WTC11 (cell line): ENCODE results near the gene MRC2. TPM values are rescaled to one million over a fixed set of nuclear protein-coding genes. Genes with fewer than 3 reads are reported as not detected.

Source experiments
- ATAC-seq: fragments of 200-7000 bp; cut with Tn5 transposase; 2 replicates; pipeline ENCODE4 v1.10.0; 2021; ENCODE audit warnings: mild to moderate bottlenecking, moderate library complexity
- CTCF ChIA-PET: fragments of 300-600 bp; sonication (Branson Sonifier 250); formaldehyde crosslinking; loops from one replicate; lab custom pipeline; 2021; ENCODE audit warnings: antibody characterized with exemption; lab: Charles Lee
- POLR2A ChIA-PET: fragments of 350-600 bp; sonication (Branson Sonifier 250); formaldehyde crosslinking; loops from one replicate; lab custom pipeline; 2021; ENCODE audit warnings: antibody characterized with exemption; lab: Charles Lee
- DNase-seq: peaks from one replicate; pipeline ENCODE4 v3.0.0; 2021; ENCODE audit warnings: low spot score
- H3K27ac Mint-ChIP-seq: 2 replicates; pipeline ENCODE4 v1.8.0; 2021; ENCODE audit warnings: mixed read lengths
- H3K27me3 Mint-ChIP-seq: 2 replicates; pipeline ENCODE4 v1.8.0; 2021; ENCODE audit warnings: low read depth, mild to moderate bottlenecking, moderate library complexity, mixed read lengths
- H3K36me3 Mint-ChIP-seq: 2 replicates; pipeline ENCODE4 v1.8.0; 2021; ENCODE audit warnings: mixed read lengths
- H3K4me1 Mint-ChIP-seq: 2 replicates; pipeline ENCODE4 v1.8.0; 2022; ENCODE audit warnings: mixed read lengths
- H3K4me3 Mint-ChIP-seq: 2 replicates; pipeline ENCODE4 v1.8.0; 2021; ENCODE audit warnings: mild to moderate bottlenecking, moderate library complexity, mixed read lengths
- H3K9me3 Mint-ChIP-seq: 2 replicates; pipeline ENCODE4 v1.8.0; 2021; ENCODE audit warnings: mixed read lengths
- ARID4B ChIP-seq: sonication (generic); formaldehyde crosslinking; IDR thresholded peaks from 2 replicates; pipeline ENCODE4 v1.8.0; 2023; ENCODE audit warnings: missing genetic modification reagents, mild to moderate bottlenecking, borderline replicate concordance
- CDX4 ChIP-seq: fragments of 250-450 bp; sonication (Bioruptor Pico); IDR thresholded peaks from 2 replicates; pipeline ENCODE4 v1.9.0; 2021; ENCODE audit warnings: moderate library complexity, mild to moderate bottlenecking, inconsistent platforms, borderline replicate concordance
- E2F5 ChIP-seq: sonication (generic); formaldehyde crosslinking; IDR thresholded peaks from 2 replicates; pipeline ENCODE4 v1.8.1; 2022; ENCODE audit warnings: mild to moderate bottlenecking, moderate library complexity, missing genetic modification reagents
- ETV6 ChIP-seq: sonication (generic); formaldehyde crosslinking; IDR thresholded peaks from 2 replicates; pipeline ENCODE4 v1.8.1; 2022; ENCODE audit warnings: mild to moderate bottlenecking, missing genetic modification reagents
- FOXJ3 ChIP-seq: sonication (generic); formaldehyde crosslinking; IDR thresholded peaks from 2 replicates; pipeline ENCODE4 v1.9.0; 2021; ENCODE audit warnings: missing genetic modification reagents, mild to moderate bottlenecking, borderline replicate concordance
- GRHL2 ChIP-seq: fragments of 250-450 bp; sonication (Bioruptor Pico); IDR thresholded peaks from 2 replicates; pipeline ENCODE4 v1.8.0; 2022; ENCODE audit warnings: mild to moderate bottlenecking, moderate library complexity; ENCODE audit not compliant: insufficient replicate concordance, severe bottlenecking
- HMGXB4 ChIP-seq: sonication (generic); formaldehyde crosslinking; IDR thresholded peaks from 2 replicates; pipeline ENCODE4 v1.8.1; 2023; ENCODE audit warnings: mild to moderate bottlenecking, moderate library complexity, missing genetic modification reagents
- MLX ChIP-seq: sonication (generic); formaldehyde crosslinking; IDR thresholded peaks from 2 replicates; pipeline ENCODE4 v1.8.1; 2023; ENCODE audit warnings: mild to moderate bottlenecking, missing genetic modification reagents, moderate library complexity
- NR2C2 ChIP-seq: sonication (generic); formaldehyde crosslinking; IDR thresholded peaks from 2 replicates; pipeline ENCODE4 v1.8.0; 2022; ENCODE audit warnings: mild to moderate bottlenecking, missing genetic modification reagents
- OVOL2 ChIP-seq: fragments of 250-450 bp; sonication (Bioruptor Pico); IDR thresholded peaks from 2 replicates; pipeline ENCODE4 v1.9.0; 2021; ENCODE audit warnings: mild to moderate bottlenecking, borderline replicate concordance
- SP1 ChIP-seq: sonication (generic); formaldehyde crosslinking; conservative IDR thresholded peaks from 2 replicates; pipeline ENCODE4 v1.8.1; 2022; ENCODE audit warnings: missing genetic modification reagents
- STAT6 ChIP-seq: sonication (generic); formaldehyde crosslinking; conservative IDR thresholded peaks from 2 replicates; pipeline ENCODE4 v1.8.1; 2023; ENCODE audit warnings: mild to moderate bottlenecking, low read depth, missing genetic modification reagents, moderate library complexity
- ZNF416 ChIP-seq: fragments of 250-450 bp; sonication (Bioruptor Pico); IDR thresholded peaks from 2 replicates; pipeline ENCODE4 v1.9.0; 2021; ENCODE audit warnings: mild to moderate bottlenecking, inconsistent platforms
- ZNF512 ChIP-seq: sonication (generic); formaldehyde crosslinking; IDR thresholded peaks from 2 replicates; pipeline ENCODE4 v1.8.1; 2022; ENCODE audit warnings: missing genetic modification reagents, borderline replicate concordance
- ZNF671 ChIP-seq: fragments of 250-450 bp; sonication (Bioruptor Pico); IDR thresholded peaks from 2 replicates; pipeline ENCODE4 v1.8.0; 2021; ENCODE audit warnings: mild to moderate bottlenecking
- total RNA-seq: library from RNA; stranded (reverse); gene quantifications from 3 replicates; pipeline ENCODE4 v1.2.3, GENCODE V29; 2021

MRC2 gene
- total RNA-seq, 1 experiment from 2014 or later: 35.3 TPM

- Mint-ChIP-seq H3K4me1 (peaks cover 35% of the 10 kb centered on the region), H3K36me3 (no peaks in the 10 kb centered on the region), H3K27me3 (no peaks in the 10 kb centered on the region; the same call in 1 of the 2 replicates), H3K9me3 (no peaks in the 10 kb centered on the region), H3K4me3 (no peak overlapping the region), H3K27ac (peak overlapping the region; percentile 32; the same call in 1 of the 2 replicates)
- no peak for TF ChIP-seq ARID4B (CRISPR knock-in tag)
- TF ChIP-seq STAT6 (CRISPR knock-in tag): no peak
- POLR2A ChIA-PET: interaction anchor here (0.6 kb wide), 1 partner anchor 128 kb away, joined by 9 read pairs; no protein-coding TSS in a partner anchor
- DNase-seq (no peak), ATAC-seq (no peak)
- CTCF ChIA-PET: interaction anchor here (0.6 to 1.2 kb wide), 3 partner anchors 11 to 362 kb away, joined by 3 to 5 read pairs (median 3); no protein-coding TSS in a partner anchor
Observed at GRCh38 chr17:62722625-62723024, 95.2 kb downstream of the MRC2 start.

GRCh38 chr17:62723842-62724241, 96.4 kb downstream of the MRC2 start:
- ChIA-PET CTCF (interaction anchor here (1.0 kb wide), 1 partner anchor 87 kb away, joined by 3 read pairs; no protein-coding TSS in a partner anchor), POLR2A (no interaction called here)
- no peaks in the 10 kb centered on the region for H3K36me3 Mint-ChIP-seq
- TF ChIP-seq OVOL2 (CRISPR knock-in tag) (no peak), SP1 (no peak), GRHL2 (CRISPR knock-in tag) (no peak), CDX4 (no peak), NR2C2 (CRISPR knock-in tag) (no peak), ARID4B (CRISPR knock-in tag) (no peak), MLX (no peak), ETV6 (CRISPR knock-in tag) (no peak), ZNF512 (CRISPR knock-in tag) (no peak), ZNF416 (no peak), FOXJ3 (CRISPR knock-in tag) (no peak), E2F5 (CRISPR knock-in tag) (no peak), ZNF671 (CRISPR knock-in tag) (no peak), HMGXB4 (CRISPR knock-in tag) (no peak)

More at GRCh38 chr17:62723842-62724241, 96.4 kb downstream of the MRC2 start:
- Mint-ChIP-seq H3K27ac (0 out of 2 replicates have a peak overlapping the region, but pooled peaks have one; percentile 12), H3K9me3 (peaks cover 7% of the 10 kb centered on the region; the same call in 1 of the 2 replicates), H3K27me3 (no peaks in the 10 kb centered on the region; the same call in 1 of the 2 replicates), H3K4me1 (peaks cover 35% of the 10 kb centered on the region), H3K4me3 (no peak overlapping the region)
- peak; percentile 50 for ATAC-seq
- DNase-seq: no peak
